Measurements from ENCODE around the gene SF3A1.
"Not testable (repeated sequence)": the region's sequence is repeated elsewhere in the genome, so short reads cannot be mapped to it uniquely, and the experiment has no call there.

SF3A1 gene

DNA sequence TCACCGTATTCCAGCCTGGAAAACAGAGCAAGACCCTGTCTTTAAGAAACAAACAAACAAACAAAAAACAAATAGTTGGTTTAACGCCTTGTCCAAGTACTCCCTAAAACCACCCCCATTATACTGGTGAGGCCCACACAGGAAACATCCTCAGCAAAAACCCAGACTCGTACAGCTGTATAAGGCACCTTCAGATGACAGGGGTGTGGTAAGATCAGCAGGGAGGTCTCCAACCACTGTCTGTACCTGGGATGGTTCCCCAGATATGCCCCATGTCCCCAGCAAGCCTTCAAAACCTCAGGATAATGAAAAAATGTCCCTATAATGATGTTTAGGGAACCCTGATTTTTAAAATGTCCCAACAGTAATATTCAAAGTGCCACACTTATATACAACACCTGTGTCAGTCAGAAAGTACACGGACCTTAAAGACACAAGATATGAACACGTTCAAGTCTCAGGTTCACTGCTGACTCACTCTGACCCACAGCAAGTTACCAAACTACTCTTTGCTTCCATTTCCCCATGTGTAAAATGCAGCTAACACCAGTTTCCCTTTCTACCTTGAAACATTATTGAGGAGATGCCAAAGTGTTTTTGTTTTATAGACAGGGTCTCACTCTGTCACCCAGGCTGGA, 9.3 kb downstream of the SF3A1 start:
- no peak for DNase-seq

DNA sequence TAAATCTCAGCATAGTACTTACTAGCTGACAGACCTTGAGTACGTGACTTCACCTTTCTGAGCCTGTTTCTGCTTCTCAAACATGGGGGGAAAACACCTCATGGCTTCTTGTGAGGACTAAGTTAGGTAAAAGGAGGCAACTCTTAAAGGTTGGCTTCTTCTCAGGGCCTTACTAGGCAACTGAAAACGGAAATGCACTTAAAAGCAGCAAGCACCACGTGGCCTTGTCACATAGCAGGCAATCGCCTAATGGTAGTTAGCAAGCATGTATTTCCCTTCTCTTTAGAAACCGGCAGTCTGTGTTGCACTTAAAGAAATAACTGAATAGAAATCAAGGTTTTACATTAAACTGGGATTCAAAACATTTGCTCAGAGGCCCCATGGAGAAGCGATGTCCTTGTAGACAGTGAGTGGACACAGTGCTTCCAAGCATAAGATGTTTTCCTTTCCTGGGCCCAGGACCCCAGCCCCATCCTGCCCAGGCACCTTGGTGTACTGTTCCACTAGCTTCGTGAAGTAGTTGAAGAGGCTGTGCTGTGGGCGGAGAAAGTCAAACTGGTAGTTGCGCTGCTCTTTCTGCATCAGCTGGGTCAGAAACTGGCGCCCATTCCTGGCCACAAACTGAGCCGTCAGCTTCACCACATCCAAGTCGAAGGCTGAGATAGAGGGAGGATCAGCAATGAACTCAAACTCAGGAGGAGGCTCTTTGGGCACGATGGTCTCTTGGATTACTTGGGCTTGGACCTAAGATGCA, 12.1 kb downstream of the SF3A1 start:
- no peak for DNase-seq

DNA sequence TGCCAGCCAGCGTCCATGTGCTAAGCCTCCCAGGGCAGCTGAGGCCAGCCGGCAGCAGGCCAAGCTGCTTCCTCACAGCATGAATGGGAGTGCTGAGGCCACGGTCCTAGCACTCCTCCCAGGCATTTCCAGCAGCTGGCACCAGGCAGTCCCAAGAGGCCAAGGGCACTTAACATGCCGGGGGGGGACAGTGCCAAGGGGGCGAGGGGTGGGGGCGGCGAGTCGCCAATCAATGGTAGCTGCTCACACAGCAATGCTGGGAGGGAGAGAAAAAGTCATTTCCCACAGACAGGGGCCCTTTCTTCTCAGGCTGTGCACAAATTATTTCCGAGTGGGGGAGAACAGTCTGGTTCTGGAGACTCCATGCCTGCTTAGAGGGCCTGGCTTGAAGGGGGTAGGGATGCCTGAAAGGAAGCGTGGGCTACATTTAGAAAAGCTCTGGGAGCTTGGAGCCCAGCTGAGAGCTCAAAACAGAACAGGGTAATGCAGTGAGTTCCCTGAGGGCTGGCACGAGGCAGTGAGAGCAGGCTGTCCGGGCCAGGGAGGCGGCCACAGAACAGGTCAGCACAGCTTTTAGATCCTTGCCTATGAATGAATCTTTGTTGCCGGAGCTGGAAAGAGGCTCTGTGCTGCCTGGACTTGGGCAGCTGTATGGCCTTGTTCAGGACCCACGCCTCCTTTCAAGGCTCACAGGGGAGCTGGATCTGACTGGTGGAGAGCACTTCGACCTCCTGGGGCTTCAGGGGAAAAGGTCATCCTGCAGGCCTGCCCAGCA, 15.6 kb downstream of the SF3A1 start:
- no peak for DNase-seq

DNA sequence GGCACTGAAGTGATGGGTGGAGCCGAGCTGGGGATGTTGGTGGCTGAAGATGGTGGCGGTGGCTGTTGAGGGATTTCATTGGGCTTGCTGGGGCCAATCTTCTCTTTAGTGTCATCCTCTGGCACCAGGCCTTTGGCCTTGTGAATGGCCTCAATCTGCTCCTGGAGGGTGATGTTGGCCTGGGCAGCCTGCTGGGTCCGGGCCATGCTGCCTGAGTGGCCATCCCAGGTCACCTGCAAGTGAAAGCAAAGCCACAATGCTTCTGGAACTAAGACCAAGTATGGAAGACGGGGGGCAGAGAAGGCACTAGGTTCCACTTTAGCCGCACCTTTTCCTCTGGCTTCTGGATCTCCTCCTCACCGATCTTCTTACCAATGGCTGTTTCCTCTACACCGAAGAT, 17.9 kb downstream of the SF3A1 start:
- no peak for DNase-seq

GRCh38 chr22:30338341-30338740, 18.4 kb downstream of the SF3A1 start:
- DNase-seq: not testable (repeated sequence)

GRCh38 chr22:30337461-30337778, 19.3 kb downstream of the SF3A1 start:
- DNase-seq: no peak

DNA sequence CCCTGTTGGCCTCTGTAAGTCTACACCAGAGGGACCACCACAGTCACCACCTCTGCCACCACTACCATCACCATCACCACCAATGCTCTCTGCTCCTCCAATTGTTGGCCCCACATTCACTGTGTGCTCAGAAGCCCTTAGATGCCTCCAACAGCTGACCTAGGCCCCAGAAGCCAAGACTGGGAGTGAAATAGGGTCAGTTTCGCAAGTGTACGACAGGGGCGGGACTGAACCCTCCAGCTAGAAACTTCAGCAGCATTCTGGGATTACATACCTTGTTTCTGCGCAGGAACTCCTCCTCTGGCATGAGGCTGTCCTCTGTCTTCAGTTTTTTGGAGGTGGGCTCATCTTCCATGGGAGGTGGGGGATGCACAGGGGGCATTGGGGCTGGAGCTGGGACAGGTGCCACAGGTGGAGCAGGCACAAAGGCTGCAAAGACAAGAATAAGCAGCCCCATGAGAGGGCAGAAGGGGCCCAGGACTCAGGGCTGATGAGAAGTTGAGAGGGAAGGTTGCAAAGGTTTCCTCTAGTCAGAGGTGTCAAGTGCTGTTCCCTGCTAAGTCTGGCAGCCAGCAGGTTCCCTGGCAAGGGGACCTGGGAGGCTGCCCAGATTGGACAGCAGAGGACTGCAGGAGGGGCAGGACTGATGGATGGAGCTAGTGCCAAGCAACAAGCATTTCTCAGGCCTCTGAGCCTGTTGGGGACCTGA, 19.8 kb downstream of the SF3A1 start:
- no peak for DNase-seq

DNA sequence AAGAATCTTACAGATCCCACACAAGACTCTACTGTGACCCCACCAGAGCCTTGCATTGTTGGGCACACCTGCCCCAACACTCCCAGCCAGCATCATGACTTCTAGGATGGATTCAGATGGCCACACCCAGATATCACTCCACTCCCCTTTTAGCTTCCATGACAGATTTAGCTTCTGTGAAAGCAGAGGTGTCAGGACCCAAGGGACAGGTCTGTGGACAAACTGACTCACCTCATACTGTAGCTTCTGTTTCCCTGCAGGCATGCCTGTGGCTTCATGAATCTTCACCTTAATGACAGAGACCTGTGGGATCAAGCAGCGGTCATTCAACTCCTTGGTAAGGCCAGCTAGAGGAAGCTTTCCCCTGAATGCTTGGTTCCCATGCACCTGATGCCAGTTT, 21.5 kb downstream of the SF3A1 start:
- DNase-seq: no peak

DNA sequence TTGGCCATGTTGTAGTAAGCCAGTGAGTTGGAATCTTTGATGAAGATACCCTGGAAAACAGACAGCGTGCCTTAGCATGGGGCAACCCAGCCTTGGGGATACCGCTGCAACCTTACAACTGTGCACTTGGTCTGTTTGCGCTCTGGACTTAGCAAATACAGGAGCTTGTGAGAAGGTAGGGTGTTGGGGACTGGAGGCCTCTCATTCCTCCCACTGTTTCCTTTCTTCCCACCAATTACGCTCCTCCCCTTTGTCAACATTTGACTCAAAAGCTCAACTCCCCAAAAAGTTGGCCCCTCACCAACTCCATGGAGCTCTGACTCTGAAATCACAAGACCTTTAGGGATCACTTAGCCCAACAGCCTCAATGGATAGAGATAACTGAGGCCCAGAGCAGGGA, 22.0 kb downstream of the SF3A1 start:
- DNase-seq: no peak

- no peak for DNase-seq
Observed at GRCh38 chr22:30333707-30334087, 23.0 kb downstream of the SF3A1 start.

DNA sequence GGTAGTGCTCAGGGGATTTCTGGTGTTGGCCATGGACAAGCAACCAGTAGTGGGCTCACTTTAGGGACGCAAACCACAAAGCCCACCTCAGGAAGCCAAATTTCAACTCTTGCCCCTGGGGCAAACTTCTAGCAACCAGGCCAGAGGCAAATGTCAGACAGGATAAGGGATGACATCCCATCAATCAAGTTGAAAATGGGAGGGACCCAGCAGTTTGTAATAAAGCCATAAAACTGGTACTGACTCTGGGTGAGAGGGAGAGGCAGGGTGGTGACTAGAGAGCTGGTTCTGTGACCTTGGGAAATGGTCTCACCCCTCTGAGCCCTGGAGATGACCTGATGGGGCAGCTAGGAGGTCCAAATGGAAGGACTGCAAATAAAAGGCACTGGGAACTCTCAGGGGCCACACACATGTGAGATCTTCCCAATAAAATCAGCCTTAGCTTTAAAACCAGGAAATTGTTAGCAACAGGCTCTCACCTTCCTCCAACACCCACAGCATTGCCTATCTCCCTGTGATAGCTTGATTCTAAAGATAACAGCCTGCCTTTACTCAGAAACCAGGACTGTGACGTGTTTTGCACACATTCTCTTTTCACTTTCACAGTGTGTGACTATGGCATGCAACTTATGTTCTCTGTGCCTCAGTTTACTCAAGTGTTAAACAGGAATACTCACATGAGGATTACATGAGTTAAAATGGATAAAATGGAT, 23.5 kb downstream of the SF3A1 start:
- no peak for DNase-seq

DNA sequence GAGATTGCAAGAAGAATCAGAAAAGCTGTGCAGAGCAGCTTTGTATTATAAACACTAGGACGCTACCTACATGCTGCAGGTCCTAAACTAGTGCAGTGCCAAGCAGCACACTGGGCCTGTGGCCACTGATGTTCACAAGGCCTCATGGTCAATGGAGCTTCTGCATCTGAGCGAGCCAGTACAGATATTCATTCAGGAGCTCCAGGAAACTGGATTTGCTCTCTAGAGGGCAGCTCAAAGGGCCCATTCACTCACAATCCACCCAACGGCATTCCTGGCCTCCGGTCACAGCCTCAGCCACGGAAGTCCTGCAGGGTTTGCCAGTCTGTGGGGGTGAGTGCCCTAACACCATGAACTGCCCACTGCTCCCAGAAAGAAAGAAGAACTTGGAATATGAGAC, 24.1 kb downstream of the SF3A1 start:
- DNase-seq: no peak

- DNase-seq: no peak
Observed at GRCh38 chr22:30328466-30329049, 28.1 kb downstream of the SF3A1 start.

DNA sequence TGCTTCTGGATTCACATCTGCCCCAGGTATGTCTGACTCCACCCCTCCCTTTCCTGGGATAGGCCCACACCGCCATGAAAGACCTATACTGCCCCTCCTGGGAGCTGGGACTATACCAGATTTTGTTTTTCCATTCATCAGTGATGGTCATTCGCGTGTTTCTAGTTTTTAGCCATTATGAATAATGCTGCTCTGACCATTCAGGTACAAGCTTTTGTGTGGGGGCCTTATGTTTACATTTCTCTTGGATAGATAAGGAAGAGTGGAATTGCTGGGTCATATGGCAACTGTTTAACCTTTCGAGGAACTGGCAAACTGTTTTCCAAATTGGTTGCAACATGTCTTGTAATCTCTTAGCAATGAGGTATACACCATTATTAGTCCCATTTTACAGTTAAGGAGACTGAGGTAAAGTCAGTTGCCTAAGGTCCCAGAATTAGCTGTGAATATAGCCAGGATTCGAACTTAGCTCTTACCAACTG, 28.8 kb downstream of the SF3A1 start:
- no peak for DNase-seq

DNA sequence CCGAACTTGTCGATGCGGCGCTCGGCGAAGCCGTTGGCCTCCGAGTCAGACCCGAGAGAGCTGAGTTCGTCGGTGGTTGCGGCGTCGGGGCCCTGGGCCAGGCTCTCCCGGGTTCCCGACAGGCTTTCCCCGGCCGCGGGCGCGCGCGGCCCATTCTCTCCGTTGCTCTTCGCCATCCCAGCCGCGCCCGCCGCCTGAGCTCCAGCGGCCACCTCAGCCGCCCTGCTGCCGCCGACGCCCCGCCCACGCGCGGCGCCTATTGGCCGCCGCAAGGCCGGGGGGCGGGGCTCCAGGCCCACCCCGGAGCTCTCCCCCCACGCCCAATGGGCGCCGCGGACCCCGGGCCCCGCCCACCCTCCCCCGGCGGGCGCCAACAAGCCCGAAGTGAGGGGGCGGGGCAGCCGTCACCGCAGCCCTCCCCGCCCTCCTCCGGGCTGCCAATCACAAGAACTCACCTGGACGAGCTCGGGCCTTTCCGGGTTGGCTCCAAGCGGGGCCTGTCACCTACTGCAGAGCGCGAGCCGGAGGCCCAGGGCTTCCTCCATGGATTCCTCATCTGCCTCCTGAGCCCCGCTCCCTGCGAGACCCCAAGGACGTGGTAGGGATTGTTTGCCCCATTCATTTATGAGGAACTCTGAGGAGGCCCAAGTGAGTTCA, 29.9 kb downstream of the SF3A1 start, which contains the start of gene TBC1D10A:
TSS of gene TBC1D10A (minus strand) at position 236 of the 657 bp plus-strand sequence. CDS start at position 176, 60 bp downstream.
- DNase-seq: peak; percentile 23

DNA sequence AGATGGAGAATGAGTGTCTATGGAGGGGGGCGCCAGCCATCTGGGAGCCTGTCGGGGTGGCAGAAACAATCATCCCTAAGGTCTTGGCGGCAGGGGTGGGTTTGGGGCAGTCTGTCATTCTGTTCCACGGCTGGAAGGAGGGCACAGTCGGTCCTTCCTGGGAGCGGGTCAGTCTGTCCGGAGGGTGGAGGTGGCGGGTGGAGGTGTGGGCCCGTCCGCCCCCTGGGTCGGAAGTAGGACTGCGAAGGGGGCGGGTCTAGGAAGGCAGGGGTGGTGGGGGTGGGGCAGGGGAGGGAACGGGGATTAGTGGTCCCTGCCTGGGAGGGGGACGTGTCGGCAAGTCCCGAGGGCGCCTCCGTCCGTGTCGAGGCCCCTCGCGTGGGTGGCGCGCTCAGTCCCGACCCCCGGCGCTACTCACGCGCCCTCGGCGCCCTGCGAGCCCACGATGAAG, 30.4 kb downstream of the SF3A1 start:
- DNase-seq: no peak

GRCh38 chr22:30325724-30326254, 30.9 kb downstream of the SF3A1 start:
- no peak for DNase-seq

DNA sequence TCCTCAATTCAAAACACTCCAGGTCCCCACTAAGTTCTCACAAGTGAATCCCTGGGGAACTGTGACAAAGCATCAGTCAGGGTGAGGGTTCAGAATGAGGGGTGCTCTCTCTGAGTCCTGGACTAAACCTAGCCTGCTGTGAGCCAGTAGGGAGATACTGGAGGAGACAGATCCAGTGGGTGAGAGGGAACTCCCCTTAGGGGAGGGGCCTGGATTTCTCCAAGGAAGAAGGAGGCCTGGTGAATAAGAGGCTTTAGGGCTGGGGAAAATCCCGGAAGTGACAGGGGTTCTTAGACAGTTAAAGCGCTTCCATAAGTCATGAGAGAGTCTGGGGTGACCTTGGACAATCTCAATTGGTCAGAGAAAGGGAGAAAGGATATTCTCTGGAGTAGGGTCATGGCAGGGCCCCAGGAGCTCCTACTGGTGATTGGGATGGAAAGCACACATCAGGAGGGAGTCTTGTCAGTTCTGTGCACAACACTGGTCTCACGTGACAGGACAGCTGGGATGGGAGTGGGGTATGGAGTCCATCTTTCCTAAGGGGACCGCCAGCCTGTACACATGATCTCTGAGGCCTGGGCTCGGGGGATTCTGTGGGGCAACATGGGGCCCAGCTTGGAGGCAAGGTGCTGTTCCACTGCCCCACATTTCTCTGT, 31.5 kb downstream of the SF3A1 start:
- DNase-seq: no peak

- DNase-seq: no peak
Observed at GRCh38 chr22:30324014-30324730, 32.5 kb downstream of the SF3A1 start.

- no peak for DNase-seq
Observed at GRCh38 chr22:30323246-30323645, 33.4 kb downstream of the SF3A1 start.
